Measurements from ENCODE around the gene ING5. TPM values are rescaled to one million over a fixed set of nuclear protein-coding genes. Genes with fewer than 3 reads are reported as not detected.

ING5 gene
- total RNA-seq, 2 experiments from 2014 or later, result 65.4 to 90.9 TPM

GRCh38 chr2:241743620-241744019, 41.8 kb downstream of the ING5 start:
- ChIA-PET CTCF (ENCODE audit: unreplicated experiment) (no interaction called here), POLR2A (no interaction called here)
- intact Hi-C loops (cut with micrococcal nuclease; ENCODE audit: unreplicated experiment), result no loop called here
- Histone ChIP-seq H3K4me1 (ENCODE audit: insufficient read depth, low read length, poor library complexity, severe bottlenecking) (no peaks in the 10 kb centered on the region), H3K36me3 (ENCODE audit: insufficient read depth, low read length) (peaks cover 33% of the 10 kb centered on the region), H3K4me2 (ENCODE audit: low read length) (no peak overlapping the region), H3K9me3 (ENCODE audit: low read length) (no peaks in the 10 kb centered on the region), H3K27ac (ENCODE audit: low read depth, low read length, poor library complexity, severe bottlenecking) (no peak overlapping the region), H3K79me2 (ENCODE audit: insufficient read depth, low read depth, low read length) (no peaks in the 10 kb centered on the region), H3K9me2 (ENCODE audit: insufficient read depth, low read length) (no peaks in the 10 kb centered on the region), H3K4me3 (ENCODE audit: low read depth, low read length, poor library complexity, severe bottlenecking) (no peak overlapping the region), H2AFZ (ENCODE audit: low read length) (no peak overlapping the region), H4K20me1 (ENCODE audit: insufficient read depth, low read length) (no peaks in the 10 kb centered on the region)
- DNase-seq (ENCODE audit: low spot score), result no peak
- TF ChIP-seq EZH2phosphoT487 (IDR thresholded peaks at IDR 0.05; ENCODE audit: borderline replicate concordance, low read depth, low read length), result no peak
- TF ChIP-seq CTCF (conservative IDR thresholded peaks at IDR 0.05; ENCODE audit: low read length), result no peak
- no TSS peak for BruUV-seq (replicated peaks)

- POLR2A ChIA-PET, result interaction anchor here (0.6 kb wide), 1 partner anchor 290 kb away, joined by 3 read pairs; no protein-coding TSS in a partner anchor
These were observed 42.4 kb downstream of the ING5 start for GRCh38 chr2:241744028-241744754.

More at GRCh38 chr2:241744028-241744754, 42.4 kb downstream of the ING5 start:
- Histone ChIP-seq H3K4me1 (ENCODE audit: insufficient read depth, low read length, poor library complexity, severe bottlenecking) (no peaks in the 10 kb centered on the region), H2AFZ (ENCODE audit: low read length) (no peak overlapping the region), H3K36me3 (ENCODE audit: insufficient read depth, low read length) (peaks cover 34% of the 10 kb centered on the region), H3K4me2 (ENCODE audit: low read length) (no peak overlapping the region), H4K20me1 (ENCODE audit: insufficient read depth, low read length) (no peaks in the 10 kb centered on the region), H3K4me3 (ENCODE audit: low read depth, low read length, poor library complexity, severe bottlenecking) (no peak overlapping the region), H3K79me2 (ENCODE audit: insufficient read depth, low read depth, low read length) (no peaks in the 10 kb centered on the region), H3K9me3 (ENCODE audit: low read length) (no peaks in the 10 kb centered on the region), H3K9me2 (ENCODE audit: insufficient read depth, low read length) (no peaks in the 10 kb centered on the region), H3K27ac (ENCODE audit: low read depth, low read length, poor library complexity, severe bottlenecking) (no peak overlapping the region)
- intact Hi-C loops (cut with micrococcal nuclease; ENCODE audit: unreplicated experiment), result no loop called here
- CTCF ChIA-PET (ENCODE audit: unreplicated experiment), result no interaction called here
- no TSS peak for BruUV-seq (replicated peaks)
- no peak for DNase-seq (ENCODE audit: low spot score)
- TF ChIP-seq CTCF (conservative IDR thresholded peaks at IDR 0.05; ENCODE audit: low read length) (no peak), EZH2phosphoT487 (IDR thresholded peaks at IDR 0.05; ENCODE audit: borderline replicate concordance, low read depth, low read length) (no peak)

All from OCI-LY7 (cell line).